Lung (tissue), 12 donors: ENCODE data around the gene ENTHD1. TPM values are rescaled to one million over a fixed set of nuclear protein-coding genes. Genes with fewer than 3 reads are reported as not detected.

Experiments
- ATAC-seq: fragments of 200-7000 bp; cut with Tn5 transposase; one replicate; pipeline ENCODE4 v1.9.1; 2020; ENCODE audit warnings: moderate number of reproducible peaks; ENCODE audit not compliant: insufficient read depth, low FRiP score
- DNase-seq, 3 donors: peaks; one replicate each; pipeline ENCODE4 v3.0.0-alpha.2; 2013 to 2017
- H3K27ac ChIP-seq, 2 donors: one replicate each; pipeline ENCODE4 v1.5.1; 2013; ENCODE audit warnings: mild to moderate bottlenecking in 2 of 2, moderate library complexity in 2 of 2, control low read depth in 1 of 2, inconsistent platforms in 1 of 2, low read depth in 1 of 2, low read length in 1 of 2
- H3K27me3 ChIP-seq, 3 donors: one replicate each; pipeline ENCODE4 v1.5.1; 2013; ENCODE audit warnings: low read length in 2 of 3; ENCODE audit not compliant: control insufficient read depth in 3 of 3, insufficient read depth in 3 of 3
- H3K36me3 ChIP-seq, 4 donors: one replicate each; pipeline ENCODE4 v1.5.1; 2013; ENCODE audit warnings: low read length in 4 of 4, mild to moderate bottlenecking in 1 of 4, moderate library complexity in 1 of 4; ENCODE audit not compliant: control insufficient read depth in 4 of 4, insufficient read depth in 4 of 4
- H3K4me1 ChIP-seq, 5 donors: one replicate each; pipeline ENCODE4 v1.5.1; 2013; ENCODE audit warnings: low read length in 5 of 5, mild to moderate bottlenecking in 2 of 5, moderate library complexity in 1 of 5; ENCODE audit not compliant: control insufficient read depth in 5 of 5, insufficient read depth in 5 of 5
- H3K4me3 ChIP-seq: one replicate; pipeline ENCODE4 v1.5.1; 2013; ENCODE audit warnings: mild to moderate bottlenecking, control low read depth, moderate library complexity
- H3K9ac ChIP-seq, 2 donors: one replicate each; pipeline ENCODE4 v1.5.1; 2013; ENCODE audit warnings: low read length in 2 of 2, control low read depth in 1 of 2; ENCODE audit not compliant: insufficient read depth in 1 of 2
- H3K9me3 ChIP-seq, 4 donors: one replicate each; pipeline ENCODE4 v1.5.1; 2013; ENCODE audit warnings: low read length in 3 of 4, mild to moderate bottlenecking in 1 of 4, moderate library complexity in 1 of 4; ENCODE audit not compliant: control insufficient read depth in 4 of 4, insufficient read depth in 3 of 4
- WGBS, 2 donors: extraction: QIAGEN DNeasy Blood & Tissue Kit; methylation state at CpG; one replicate each; pipeline ENCODE4 v1.1.7; 2013; 5-methylcytosine and 5-hydroxymethylcytosine counted together
- polyA plus RNA-seq, 2 donors: library from polyadenylated mRNA; stranded (reverse); fragments of 200-250 nt; gene quantifications; one replicate each; pipeline ENCODE4 v1.2.1, GENCODE V29; 2013
- total RNA-seq, 2 donors: library from RNA; depleted of rRNA in 1 of 2; stranded (reverse); fragments of >200 nt in 1 of 2; gene quantifications; one replicate each; pipeline ENCODE4 v1.2.1, GENCODE V29; 2014 to 2021
- TF ChIP-seq, protein P1 (sequence below): IDR thresholded peaks from 2 replicates; pipeline ENCODE4 v1.5.1; 2012; ENCODE audit warnings: mild to moderate bottlenecking; ENCODE audit errors: control extremely low read depth, extremely low read depth
- donor health status: control.
- donor health status: control.
- donor health status: Bipolar disorder and iron deficiency.
- donor health status: healthy.
- donor health status: DM: yes; HTN: yes; CAD: no.

ENTHD1 gene
- total and polyA plus RNA-seq, 4 donors = 0.04 to 0.15 TPM; not detected in 2

DNA sequence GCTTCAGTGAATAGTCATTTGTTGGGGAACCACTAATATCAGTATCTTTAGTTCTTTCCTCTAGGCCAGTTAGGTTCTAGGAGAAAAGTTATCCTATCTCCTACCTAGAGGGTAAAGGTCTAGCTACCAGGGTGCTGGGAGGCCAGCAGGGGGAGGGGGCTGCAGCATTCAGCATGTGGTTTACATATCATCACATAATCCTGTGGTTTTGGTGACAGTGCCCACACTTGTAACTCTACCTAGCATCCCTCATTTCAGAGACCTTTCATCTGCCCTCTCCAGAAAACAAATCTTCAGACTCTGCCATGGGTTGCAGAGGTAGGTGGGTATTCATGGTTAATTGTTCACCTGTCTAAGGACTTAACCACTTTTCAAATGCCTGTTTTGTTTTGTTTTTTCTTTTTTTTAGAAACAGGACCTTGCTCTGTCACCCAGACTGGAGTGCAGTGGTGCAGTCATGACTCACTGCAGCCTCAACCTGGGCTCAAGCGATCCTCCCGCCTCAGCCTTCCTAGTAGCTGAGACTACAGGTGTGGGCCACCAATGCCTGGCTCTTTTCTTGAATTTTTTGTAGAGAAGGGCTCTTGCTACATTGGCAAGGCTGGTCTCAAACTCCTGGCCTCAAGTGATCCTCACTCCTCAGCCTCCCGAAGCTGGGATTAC is 146.8 kb downstream of the ENTHD1 start:
- peaks cover 0 to 3% (median 0%) of the 10 kb centered on the region in 4 donors for H3K9me3 ChIP-seq
- H3K4me3 ChIP-seq = no peak overlapping the region
- WGBS, 2 donors = 92 to 98% methylated on average over 3 of the region's 3 CpGs
- peaks cover 0 to 26% (median 2%) of the 10 kb centered on the region in 3 donors for H3K27me3 ChIP-seq
- no peaks in the 10 kb centered on the region for H3K36me3 ChIP-seq
- DNase-seq (no peak), ATAC-seq (no peak)
- H3K9ac ChIP-seq = no peak overlapping the region
- TF ChIP-seq, protein P1, sequence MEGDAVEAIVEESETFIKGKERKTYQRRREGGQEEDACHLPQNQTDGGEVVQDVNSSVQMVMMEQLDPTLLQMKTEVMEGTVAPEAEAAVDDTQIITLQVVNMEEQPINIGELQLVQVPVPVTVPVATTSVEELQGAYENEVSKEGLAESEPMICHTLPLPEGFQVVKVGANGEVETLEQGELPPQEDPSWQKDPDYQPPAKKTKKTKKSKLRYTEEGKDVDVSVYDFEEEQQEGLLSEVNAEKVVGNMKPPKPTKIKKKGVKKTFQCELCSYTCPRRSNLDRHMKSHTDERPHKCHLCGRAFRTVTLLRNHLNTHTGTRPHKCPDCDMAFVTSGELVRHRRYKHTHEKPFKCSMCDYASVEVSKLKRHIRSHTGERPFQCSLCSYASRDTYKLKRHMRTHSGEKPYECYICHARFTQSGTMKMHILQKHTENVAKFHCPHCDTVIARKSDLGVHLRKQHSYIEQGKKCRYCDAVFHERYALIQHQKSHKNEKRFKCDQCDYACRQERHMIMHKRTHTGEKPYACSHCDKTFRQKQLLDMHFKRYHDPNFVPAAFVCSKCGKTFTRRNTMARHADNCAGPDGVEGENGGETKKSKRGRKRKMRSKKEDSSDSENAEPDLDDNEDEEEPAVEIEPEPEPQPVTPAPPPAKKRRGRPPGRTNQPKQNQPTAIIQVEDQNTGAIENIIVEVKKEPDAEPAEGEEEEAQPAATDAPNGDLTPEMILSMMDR = no peak
- H3K27ac ChIP-seq = no peak overlapping the region
- peaks cover 0 to 8% (median 0%) of the 10 kb centered on the region in 5 donors for H3K4me1 ChIP-seq

DNA sequence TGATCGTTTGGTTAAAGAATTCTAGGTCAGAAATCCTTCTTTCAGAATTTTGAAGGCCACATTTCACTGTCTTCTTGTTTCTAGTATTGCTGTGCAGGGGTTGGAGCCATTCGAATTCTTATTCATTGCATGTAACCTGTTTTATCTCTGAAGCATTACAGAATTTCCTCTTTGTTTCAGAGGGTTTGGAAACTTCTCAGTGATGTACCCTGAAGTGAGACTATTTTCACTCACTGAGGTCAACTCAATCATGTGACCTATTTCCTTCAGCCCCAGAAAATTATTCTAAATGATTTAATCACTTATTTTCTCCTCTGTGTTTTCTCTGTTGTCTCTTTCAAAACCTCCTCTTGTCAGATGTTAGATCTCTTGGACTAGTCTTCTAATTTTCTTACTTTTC is 147.8 kb downstream of the ENTHD1 start:
- no peak overlapping the region for H3K4me3 ChIP-seq
- H3K9me3 ChIP-seq = peaks cover 0 to 5% (median 2%) of the 10 kb centered on the region in 4 donors
- TF ChIP-seq, protein P1 = no peak
- H3K4me1 ChIP-seq = peaks cover 0 to 8% (median 0%) of the 10 kb centered on the region in 5 donors
- no peak for DNase-seq
- WGBS, 2 donors = 61 to 65% methylated on average over 2 of the region's 2 CpGs
- H3K27ac ChIP-seq = no peak overlapping the region
- peaks cover 0 to 25% (median 2%) of the 10 kb centered on the region in 3 donors for H3K27me3 ChIP-seq
- H3K36me3 ChIP-seq = no peaks in the 10 kb centered on the region
- no peak for ATAC-seq
- H3K9ac ChIP-seq = no peak overlapping the region

DNA sequence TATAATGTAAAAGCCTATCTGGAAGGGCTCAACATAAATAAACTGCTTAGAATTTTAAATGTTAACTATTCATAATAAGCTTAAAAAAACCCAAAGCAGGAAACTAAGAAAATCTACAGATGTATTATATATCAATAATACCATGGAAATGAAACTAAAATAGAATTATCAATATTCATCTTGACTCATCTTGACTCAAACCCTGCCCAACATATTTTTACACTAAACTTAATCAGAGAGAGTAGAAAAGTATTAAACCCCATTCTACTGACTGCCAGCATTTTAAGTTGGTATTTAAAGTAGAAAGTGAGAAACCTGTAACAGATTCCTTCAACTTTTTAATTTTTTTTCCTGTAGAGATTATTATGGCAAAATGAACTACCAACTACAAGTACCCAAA is 149.2 kb downstream of the ENTHD1 start:
- peaks cover 0 to 9% (median 2%) of the 10 kb centered on the region in 4 donors for H3K9me3 ChIP-seq
- TF ChIP-seq, protein P1 = no peak
- ATAC-seq = no peak

More for the DNA sequence above, 149.2 kb downstream of the ENTHD1 start:
- DNase-seq = no peak
- H3K9ac ChIP-seq = no peak overlapping the region
- no peak overlapping the region for H3K4me3 ChIP-seq
- peaks cover 0 to 17% (median 2%) of the 10 kb centered on the region in 3 donors for H3K27me3 ChIP-seq
- no peaks in the 10 kb centered on the region for H3K36me3 ChIP-seq
- peaks cover 0 to 8% (median 0%) of the 10 kb centered on the region in 5 donors for H3K4me1 ChIP-seq
- no peak overlapping the region for H3K27ac ChIP-seq
